ENCODE results near the gene LRCH1.

GRCh38 chr13:46621133-46621532 lies 68.2 kb downstream of the LRCH1 start:
- TF ChIP-seq, protein P1, sequence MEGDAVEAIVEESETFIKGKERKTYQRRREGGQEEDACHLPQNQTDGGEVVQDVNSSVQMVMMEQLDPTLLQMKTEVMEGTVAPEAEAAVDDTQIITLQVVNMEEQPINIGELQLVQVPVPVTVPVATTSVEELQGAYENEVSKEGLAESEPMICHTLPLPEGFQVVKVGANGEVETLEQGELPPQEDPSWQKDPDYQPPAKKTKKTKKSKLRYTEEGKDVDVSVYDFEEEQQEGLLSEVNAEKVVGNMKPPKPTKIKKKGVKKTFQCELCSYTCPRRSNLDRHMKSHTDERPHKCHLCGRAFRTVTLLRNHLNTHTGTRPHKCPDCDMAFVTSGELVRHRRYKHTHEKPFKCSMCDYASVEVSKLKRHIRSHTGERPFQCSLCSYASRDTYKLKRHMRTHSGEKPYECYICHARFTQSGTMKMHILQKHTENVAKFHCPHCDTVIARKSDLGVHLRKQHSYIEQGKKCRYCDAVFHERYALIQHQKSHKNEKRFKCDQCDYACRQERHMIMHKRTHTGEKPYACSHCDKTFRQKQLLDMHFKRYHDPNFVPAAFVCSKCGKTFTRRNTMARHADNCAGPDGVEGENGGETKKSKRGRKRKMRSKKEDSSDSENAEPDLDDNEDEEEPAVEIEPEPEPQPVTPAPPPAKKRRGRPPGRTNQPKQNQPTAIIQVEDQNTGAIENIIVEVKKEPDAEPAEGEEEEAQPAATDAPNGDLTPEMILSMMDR (IDR thresholded peaks at IDR 0.05) = no peak
- no peak for TF ChIP-seq POLR2A (IDR thresholded peaks at IDR 0.05)
